GM12878 (cell line): Measurements from ENCODE around the gene CHN2.

Experiments
- CBX3 ChIP-seq: fragments of 200-600 bp; sonication (generic); IDR thresholded peaks from 2 replicates; pipeline ENCODE4 v1.6.1; 2016; ENCODE audit warnings: low read depth, borderline replicate concordance
- POLR2AphosphoS5 ChIP-seq: IDR thresholded peaks from 2 replicates; pipeline ENCODE4 v1.6.1; 2011; ENCODE audit warnings: mild to moderate bottlenecking, low read length, inconsistent platforms
- SMC3 ChIP-seq: IDR thresholded peaks from 2 replicates; pipeline ENCODE4 v1.6.1; 2011; ENCODE audit warnings: low read length, improper control_type of control experiment, borderline replicate concordance
- SUPT20H ChIP-seq: IDR thresholded peaks from 2 replicates; pipeline ENCODE4 v1.6.1; 2011; ENCODE audit warnings: low read depth, mild to moderate bottlenecking, low read length, moderate library complexity, borderline replicate concordance; ENCODE audit not compliant: control insufficient read depth
- USF1 ChIP-seq: IDR thresholded peaks from 2 replicates; pipeline ENCODE4 v1.6.1; 2011; ENCODE audit warnings: borderline replicate concordance, low read depth, mild to moderate bottlenecking, moderate library complexity, mixed read lengths, low read length; ENCODE audit not compliant: insufficient read depth; ENCODE audit errors: extremely low read length

GRCh38 chr7:29193316-29194205 is 1.0 kb upstream of the CHN2 start:
- TF ChIP-seq USF1 (no peak), POLR2AphosphoS5 (no peak), SMC3 (no peak), SUPT20H (no peak), CBX3 (no peak)
